ENCODE data around the gene TMEM131L.
"Not testable (repeated sequence)": the region's sequence is repeated elsewhere in the genome, so short reads cannot be mapped to it uniquely, and the experiment has no call there.

The TMEM131L gene

GRCh38 chr4:153469031-153469430, 2.9 kb downstream of the TMEM131L start:
- peaks cover 5% of the 10 kb centered on the region; the same call in 1 of the 2 replicates for H3K79me2 ChIP-seq (ENCODE audit: low read length)
- no peak for TF ChIP-seq CTCF (IDR thresholded peaks at IDR 0.05; ENCODE audit: low read length)
- TF ChIP-seq EZH2phosphoT487 (IDR thresholded peaks at IDR 0.05; ENCODE audit: low read length) = no peak
- TF ChIP-seq EZH2 (optimal IDR thresholded peaks at IDR 0.05; ENCODE audit: low read depth, low read length) = no peak
- H3K9ac ChIP-seq (ENCODE audit: low read length) = no peak overlapping the region
- H3K4me3 ChIP-seq (ENCODE audit: low read length) = no peak overlapping the region; the same call in none of the 2 replicates
- H2AFZ ChIP-seq (ENCODE audit: low read length) = no peak overlapping the region
- H4K20me1 ChIP-seq (ENCODE audit: insufficient read depth, low read length) = no peaks in the 10 kb centered on the region
- H3K27me3 ChIP-seq (replicated peaks; ENCODE audit: insufficient read depth, low read length) = peaks cover 17% of the 10 kb centered on the region
- peaks cover 25% of the 10 kb centered on the region for H3F3A ChIP-seq (ENCODE audit: insufficient read depth, low read length)
- no peaks in the 10 kb centered on the region for H3K36me3 ChIP-seq (replicated peaks; ENCODE audit: insufficient read depth, low read length)
- DNase-seq = peak; percentile 33
- H3K27ac ChIP-seq (ENCODE audit: low read length) = no peak overlapping the region
- H3K4me2 ChIP-seq (ENCODE audit: low read depth, low read length) = peak overlapping the region; percentile 47
- no peaks in the 10 kb centered on the region for H3K9me3 ChIP-seq (replicated peaks; ENCODE audit: insufficient read depth, low read length)
- no peaks in the 10 kb centered on the region for H3K9me2 ChIP-seq (replicated peaks; ENCODE audit: insufficient read depth, low read length)
- H3K4me1 ChIP-seq (ENCODE audit: low read length) = peaks cover 22% of the 10 kb centered on the region

- H3K27ac ChIP-seq (ENCODE audit: low read length); H3K27me3 ChIP-seq (replicated peaks; ENCODE audit: insufficient read depth, low read length); H4K20me1 ChIP-seq (ENCODE audit: insufficient read depth, low read length); H3K9me3 ChIP-seq (replicated peaks; ENCODE audit: insufficient read depth, low read length); DNase-seq; H3K36me3 ChIP-seq (replicated peaks; ENCODE audit: insufficient read depth, low read length); H2AFZ ChIP-seq (ENCODE audit: low read length); H3K4me3 ChIP-seq (ENCODE audit: low read length); H3K79me2 ChIP-seq (ENCODE audit: low read length); H3K4me2 ChIP-seq (ENCODE audit: low read depth, low read length); H3K9ac ChIP-seq (ENCODE audit: low read length); H3K9me2 ChIP-seq (replicated peaks; ENCODE audit: insufficient read depth, low read length): not testable (repeated sequence)
- H3K4me1 ChIP-seq (ENCODE audit: low read length) = peaks cover 13% of the 10 kb centered on the region; the same call in 1 of the 2 replicates
- peaks cover 15% of the 10 kb centered on the region for H3F3A ChIP-seq (ENCODE audit: insufficient read depth, low read length)
Observed at GRCh38 chr4:153471071-153471697, 5.0 kb downstream of the TMEM131L start.

GRCh38 chr4:153471698-153472093, 5.5 kb downstream of the TMEM131L start:
- Histone ChIP-seq H4K20me1 (ENCODE audit: insufficient read depth, low read length) (no peaks in the 10 kb centered on the region), H3K79me2 (ENCODE audit: low read length) (peaks cover 5% of the 10 kb centered on the region; the same call in 1 of the 2 replicates), H3K4me1 (ENCODE audit: low read length) (peaks cover 13% of the 10 kb centered on the region; the same call in 1 of the 2 replicates), H3K4me2 (ENCODE audit: low read depth, low read length) (no peak overlapping the region), H3K4me3 (ENCODE audit: low read length) (no peak overlapping the region), H3K9me2 (replicated peaks; ENCODE audit: insufficient read depth, low read length) (no peaks in the 10 kb centered on the region), H3K9me3 (replicated peaks; ENCODE audit: insufficient read depth, low read length) (no peaks in the 10 kb centered on the region), H3F3A (ENCODE audit: insufficient read depth, low read length) (peaks cover 12% of the 10 kb centered on the region), H3K9ac (ENCODE audit: low read length) (no peak overlapping the region), H3K27ac (ENCODE audit: low read length) (no peak overlapping the region), H2AFZ (ENCODE audit: low read length) (no peak overlapping the region), H3K36me3 (replicated peaks; ENCODE audit: insufficient read depth, low read length) (no peaks in the 10 kb centered on the region), H3K27me3 (replicated peaks; ENCODE audit: insufficient read depth, low read length) (no peaks in the 10 kb centered on the region)
- DNase-seq = no peak
- no peak for TF ChIP-seq EZH2 (optimal IDR thresholded peaks at IDR 0.05; ENCODE audit: low read depth, low read length)

- Histone ChIP-seq H3K9me2 (replicated peaks; ENCODE audit: insufficient read depth, low read length) (no peaks in the 10 kb centered on the region), H3K27me3 (replicated peaks; ENCODE audit: insufficient read depth, low read length) (no peaks in the 10 kb centered on the region), H3K36me3 (replicated peaks; ENCODE audit: insufficient read depth, low read length) (no peaks in the 10 kb centered on the region), H3F3A (ENCODE audit: insufficient read depth, low read length) (peaks cover 8% of the 10 kb centered on the region), H3K9ac (ENCODE audit: low read length) (no peak overlapping the region), H3K4me3 (ENCODE audit: low read length) (no peak overlapping the region), H2AFZ (ENCODE audit: low read length) (no peak overlapping the region), H3K79me2 (ENCODE audit: low read length) (peaks cover 5% of the 10 kb centered on the region; the same call in 1 of the 2 replicates), H3K4me2 (ENCODE audit: low read depth, low read length) (no peak overlapping the region), H3K27ac (ENCODE audit: low read length) (no peak overlapping the region), H3K9me3 (replicated peaks; ENCODE audit: insufficient read depth, low read length) (no peaks in the 10 kb centered on the region), H4K20me1 (ENCODE audit: insufficient read depth, low read length) (no peaks in the 10 kb centered on the region), H3K4me1 (ENCODE audit: low read length) (peaks cover 12% of the 10 kb centered on the region; the same call in 1 of the 2 replicates)
- no peak for DNase-seq
- TF ChIP-seq EZH2 (optimal IDR thresholded peaks at IDR 0.05; ENCODE audit: low read depth, low read length) = no peak
- no peak for TF ChIP-seq CTCF (IDR thresholded peaks at IDR 0.05; ENCODE audit: low read length)
- no peak for TF ChIP-seq EZH2phosphoT487 (IDR thresholded peaks at IDR 0.05; ENCODE audit: low read length)
Observed at GRCh38 chr4:153472122-153473037, 6.2 kb downstream of the TMEM131L start.
